CD4-positive, alpha-beta memory T cell (primary cell): ENCODE measurements around the gene CCDC106. TPM values are rescaled to one million over a fixed set of nuclear protein-coding genes. Genes with fewer than 3 reads are reported as not detected.
A peak's percentile ranks its signal among the peaks of the same experiment; 100 is the strongest.

Experiments used
- CTCF ChIA-PET: fragments of 350-600 bp; sonication (Branson Sonifier 250); formaldehyde crosslinking; loops from one replicate; lab custom pipeline; 2021; ENCODE audit warnings: inconsistent platforms; ENCODE audit not compliant: partially characterized antibody; lab: Charles Lee
- POLR2A ChIA-PET: fragments of 350-600 bp; sonication (Branson Sonifier 250); formaldehyde crosslinking; loops from one replicate; lab custom pipeline; 2021; ENCODE audit not compliant: partially characterized antibody; lab: Charles Lee
- DNase-seq, 5 donors: peaks; one replicate each; pipeline versions ENCODE4 v3.0.0 to v3.0.0-alpha.2; 2020 to 2022; ENCODE audit warnings: mixed read lengths in 1 of 5
- H3K27ac ChIP-seq: one replicate; pipeline ENCODE4 v1.7.0; 2013; ENCODE audit warnings: low read depth, low read length
- H3K27me3 ChIP-seq: 2 replicates; pipeline ENCODE4 v1.7.0; 2013; ENCODE audit warnings: mild to moderate bottlenecking, low read length, moderate library complexity; ENCODE audit not compliant: insufficient read depth
- H3K36me3 ChIP-seq: 2 replicates; pipeline ENCODE4 v1.7.0; 2013; ENCODE audit warnings: mild to moderate bottlenecking, low read length, moderate library complexity; ENCODE audit not compliant: insufficient read depth
- H3K4me1 ChIP-seq: 2 replicates; pipeline ENCODE4 v1.7.0; 2013; ENCODE audit warnings: mild to moderate bottlenecking, low read length, moderate library complexity; ENCODE audit not compliant: insufficient read depth
- H3K4me3 ChIP-seq, 2 donors: one replicate each; pipeline ENCODE4 v1.7.0; 2013; ENCODE audit warnings: low read length in 2 of 2, mild to moderate bottlenecking in 1 of 2
- H3K9me3 ChIP-seq, 2 donors: one replicate each; pipeline ENCODE4 v1.7.0; 2013; ENCODE audit warnings: low read length in 2 of 2, control low read depth in 1 of 2; ENCODE audit not compliant: control insufficient read depth in 1 of 2
- H3K27ac Mint-ChIP-seq, 7 donors: one replicate each; pipeline ENCODE4 v1.8.0; 2020 to 2021; ENCODE audit warnings: mixed read lengths in 7 of 7, mild to moderate bottlenecking in 6 of 7, inconsistent platforms in 3 of 7, moderate library complexity in 3 of 7
- H3K27me3 Mint-ChIP-seq, 2 donors: one replicate each; pipeline ENCODE4 v1.8.0; 2020 to 2021; ENCODE audit warnings: mixed read lengths in 2 of 2
- H3K36me3 Mint-ChIP-seq, 2 donors: one replicate each; pipeline ENCODE4 v1.8.0; 2020 to 2021; ENCODE audit warnings: mixed read lengths in 2 of 2, inconsistent platforms in 1 of 2, mild to moderate bottlenecking in 1 of 2
- H3K4me1 Mint-ChIP-seq, 4 donors: one replicate each; pipeline ENCODE4 v1.8.0; 2020 to 2021; ENCODE audit warnings: mixed read lengths in 4 of 4, mild to moderate bottlenecking in 1 of 4
- H3K4me3 Mint-ChIP-seq, 8 donors: one replicate each; pipeline ENCODE4 v1.8.0; 2020 to 2021; ENCODE audit warnings: mixed read lengths in 8 of 8, mild to moderate bottlenecking in 7 of 8, moderate library complexity in 6 of 8, inconsistent platforms in 3 of 8
- H3K9me3 Mint-ChIP-seq, 8 donors: one replicate each; pipeline ENCODE4 v1.8.0; 2020 to 2021; ENCODE audit warnings: mixed read lengths in 8 of 8, mild to moderate bottlenecking in 5 of 8, inconsistent platforms in 3 of 8, moderate library complexity in 1 of 8
- intact Hi-C: fragments of 100-400 bp; cut with micrococcal nuclease; formaldehyde crosslinking; loops from one replicate; pipeline ENCODE4 v1.15.1; 2023
- polyA plus RNA-seq, 2 donors: library from polyadenylated mRNA; unstranded; fragments of 300-500 nt; fragmentation: Illumina TruSeq; gene quantifications; one replicate each; pipeline ENCODE4 v1.2.3, GENCODE V29; 2021
- total RNA-seq, 2 experiments: library from RNA; stranded (reverse); gene quantifications; one replicate each; pipeline ENCODE4 v1.2.3, GENCODE V29; 2021

Gene CCDC106
- total and polyA plus RNA-seq, 4 experiments from 2014 or later, result 0.47 to 1.5 (median 0.94) TPM

DNA sequence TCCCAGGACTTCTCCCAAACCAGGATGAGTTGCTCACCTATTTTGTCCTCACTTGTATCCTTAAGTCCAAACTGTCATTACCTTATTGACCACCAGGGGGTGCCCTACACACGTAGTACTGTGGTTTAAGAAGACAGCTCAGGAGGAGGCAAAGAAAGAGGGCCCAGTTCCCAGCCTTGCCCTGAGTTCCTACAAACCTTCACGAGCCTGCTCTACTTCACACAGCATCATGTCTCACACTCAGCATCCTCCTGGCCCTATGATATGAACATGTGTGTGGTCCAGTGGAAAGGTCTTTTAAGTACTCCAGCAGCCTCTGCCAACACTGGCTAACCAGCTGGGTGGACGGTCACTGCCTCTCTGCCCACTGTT, 15.6 kb upstream of the CCDC106 start:
- Mint-ChIP-seq H3K9me3 (peaks cover 0 to 4% (median 0%) of the 10 kb centered on the region in 8 donors), H3K36me3 (peaks cover 4 to 19% of the 10 kb centered on the region in 2 donors), H3K4me1 (peaks cover 30 to 55% (median 43%) of the 10 kb centered on the region in 4 donors), H3K4me3 (peak overlapping the region; percentile 4 to 68 (median 52)), H3K27ac (peak overlapping the region; percentile 69 to 98 (median 91)), H3K27me3 (no peaks in the 10 kb centered on the region)
- Histone ChIP-seq H3K36me3 (no peaks in the 10 kb centered on the region), H3K4me1 (peaks cover 41% of the 10 kb centered on the region), H3K4me3 (no peak overlapping the region), H3K27me3 (no peaks in the 10 kb centered on the region), H3K9me3 (no peaks in the 10 kb centered on the region), H3K27ac (no peak overlapping the region)
- intact Hi-C loops, result loop anchor here (1.0 to 10.0 kb wide), 5 partner anchors 8 to 435 kb away; partner anchors contain the start of genes PPP6R1 and ZNF784
- POLR2A ChIA-PET, result interaction anchor here (0.5 to 9.9 kb wide), 15 partner anchors 8 to 442 kb away, joined by 3 to 91 read pairs (median 5); partner anchors contain the start of genes FIZ1, U2AF2, ZNF524 and ZNF581
- CTCF ChIA-PET, result interaction anchor here (0.8 to 7.6 kb wide), 27 partner anchors 9 to 569 kb away, joined by 3 to 165 read pairs (median 10); partner anchors contain the start of genes FIZ1, ISOC2, RDH13 and TMEM238
- peak; percentile 85 to 95 (median 88) for DNase-seq

DNA sequence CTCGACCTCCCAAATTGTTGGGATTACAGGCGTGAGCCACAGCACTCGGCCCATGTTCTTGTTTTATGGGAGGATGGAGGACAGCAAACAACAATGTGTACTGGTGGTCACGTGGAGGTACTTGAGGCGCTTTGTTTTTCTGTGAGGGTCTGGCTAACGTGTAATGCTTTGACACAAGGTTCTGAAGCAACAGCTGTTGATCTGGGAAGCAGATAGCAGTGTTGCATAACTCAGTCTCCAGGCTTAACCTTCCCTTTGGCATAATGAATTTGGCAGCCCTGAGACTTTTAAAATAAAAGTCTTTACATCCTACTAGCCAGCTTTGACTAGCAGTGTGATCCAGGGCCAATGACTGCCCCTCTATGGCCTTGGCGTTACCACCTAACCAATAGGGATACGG, 14.2 kb upstream of the CCDC106 start:
- peak overlapping the region; percentile 9 to 20 for H3K4me3 ChIP-seq
- Mint-ChIP-seq H3K4me3 (peak overlapping the region in 2 of 8 donors; percentile 98 to 100), H3K36me3 (peaks cover 10 to 24% of the 10 kb centered on the region in 2 donors), H3K27ac (peak overlapping the region in 2 of 7 donors; percentile 98 to 100), H3K4me1 (peaks cover 38 to 63% (median 49%) of the 10 kb centered on the region in 4 donors), H3K27me3 (no peaks in the 10 kb centered on the region), H3K9me3 (peaks cover 0 to 4% (median 0%) of the 10 kb centered on the region in 8 donors)
- CTCF ChIA-PET, result interaction anchor here (0.7 to 7.6 kb wide), 21 partner anchors 9 to 545 kb away, joined by 3 to 165 read pairs (median 11); partner anchors contain the start of genes FIZ1, ISOC2, U2AF2 and ZNF524
- no peaks in the 10 kb centered on the region for H3K36me3 ChIP-seq
- intact Hi-C loops, result loop anchor here (1.0 to 10.0 kb wide), 4 partner anchors 41 to 433 kb away; partner anchors contain the start of genes EPN1, PPP6R1 and ZNF579
- peaks cover 48% of the 10 kb centered on the region for H3K4me1 ChIP-seq
- H3K27ac ChIP-seq, result peak overlapping the region; percentile 100
- POLR2A ChIA-PET, result interaction anchor here (1.2 to 9.9 kb wide), 11 partner anchors 8 to 547 kb away, joined by 3 to 91 read pairs (median 11); partner anchors contain the start of genes CCDC106, FIZ1, U2AF2 and UBE2S
- H3K27me3 ChIP-seq, result no peaks in the 10 kb centered on the region
- H3K9me3 ChIP-seq, result no peaks in the 10 kb centered on the region
- peak in 1 of 5 donors; percentile 13 for DNase-seq

DNA sequence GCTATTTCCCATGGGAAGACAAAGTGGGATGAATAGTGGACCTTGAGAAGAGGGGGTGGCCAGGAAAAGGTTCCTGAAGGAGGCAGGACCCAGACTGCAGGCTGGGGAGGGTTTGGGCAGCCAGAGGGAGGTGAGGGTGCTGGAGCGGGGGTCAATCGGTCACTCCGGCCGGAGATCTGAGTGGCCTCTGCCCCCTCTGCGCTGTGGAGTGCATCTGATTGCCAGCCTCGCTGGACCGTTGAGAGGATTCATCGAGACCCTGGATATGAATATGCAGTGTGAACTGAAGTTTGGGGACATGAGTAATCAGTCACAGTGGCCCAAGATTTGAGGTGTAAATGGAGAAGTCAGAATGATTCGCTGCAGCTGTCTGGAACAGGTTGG, 12.7 kb upstream of the CCDC106 start:
- Mint-ChIP-seq H3K27me3 (no peaks in the 10 kb centered on the region), H3K36me3 (peaks cover 14 to 28% of the 10 kb centered on the region in 2 donors), H3K4me3 (peak overlapping the region; percentile 96 to 100 (median 100)), H3K9me3 (peaks cover 0 to 4% (median 0%) of the 10 kb centered on the region in 8 donors), H3K4me1 (peaks cover 46 to 74% (median 58%) of the 10 kb centered on the region in 4 donors), H3K27ac (peak overlapping the region; percentile 98 to 100 (median 100))
- ChIA-PET POLR2A (interaction anchor here (0.6 to 9.9 kb wide), 17 partner anchors 8 to 518 kb away, joined by 3 to 91 read pairs (median 6); partner anchors contain the start of genes CCDC106, FIZ1, ISOC2 and PPP1R12C), CTCF (interaction anchor here (1.1 to 7.6 kb wide), 5 partner anchors 10 to 131 kb away, joined by 3 to 165 read pairs (median 6); no protein-coding TSS in a partner anchor)
- peak in 1 of 5 donors; percentile 57 for DNase-seq
- Histone ChIP-seq H3K9me3 (no peaks in the 10 kb centered on the region), H3K27ac (peak overlapping the region; percentile 100), H3K27me3 (no peaks in the 10 kb centered on the region), H3K36me3 (no peaks in the 10 kb centered on the region), H3K4me3 (peak overlapping the region; percentile 86 to 99), H3K4me1 (peaks cover 55% of the 10 kb centered on the region)
- intact Hi-C loops, result loop anchor here (1.0 to 10.0 kb wide), 2 partner anchors 8 to 381 kb away; partner anchors contain the start of genes PPP6R1 and ZNF581

DNA sequence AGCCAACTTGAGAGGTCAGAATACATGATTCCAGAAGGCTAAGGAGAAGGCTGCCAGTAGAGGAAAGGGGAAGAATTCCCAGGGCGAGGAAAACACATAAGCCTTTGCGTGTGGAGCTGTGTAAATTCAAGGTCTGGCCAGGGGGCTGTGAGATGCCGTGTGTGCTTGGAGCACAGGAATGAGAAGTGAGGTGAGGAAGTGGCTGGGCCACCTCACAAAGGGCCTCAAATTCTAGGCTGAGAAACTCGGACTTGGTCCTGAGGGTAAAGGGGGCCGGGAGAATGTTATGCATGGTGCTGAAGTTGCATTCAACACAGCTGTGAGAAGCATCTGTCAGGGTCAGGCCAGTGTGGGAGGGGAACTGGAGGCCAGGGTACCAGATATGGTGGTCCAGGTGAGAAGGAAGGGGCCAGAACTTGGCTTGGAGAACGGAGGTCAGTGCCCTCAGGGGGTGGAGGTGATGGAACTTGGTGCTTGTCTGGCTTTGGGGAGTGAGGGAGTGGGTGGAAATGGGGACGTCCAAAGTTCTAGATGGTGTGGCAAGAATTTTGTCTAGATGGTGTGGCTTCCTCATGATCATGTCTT, 12.1 kb upstream of the CCDC106 start:
- H3K36me3 Mint-ChIP-seq, result peaks cover 14 to 28% of the 10 kb centered on the region in 2 donors
- peak overlapping the region; percentile 86 to 99 for H3K4me3 ChIP-seq

DNA sequence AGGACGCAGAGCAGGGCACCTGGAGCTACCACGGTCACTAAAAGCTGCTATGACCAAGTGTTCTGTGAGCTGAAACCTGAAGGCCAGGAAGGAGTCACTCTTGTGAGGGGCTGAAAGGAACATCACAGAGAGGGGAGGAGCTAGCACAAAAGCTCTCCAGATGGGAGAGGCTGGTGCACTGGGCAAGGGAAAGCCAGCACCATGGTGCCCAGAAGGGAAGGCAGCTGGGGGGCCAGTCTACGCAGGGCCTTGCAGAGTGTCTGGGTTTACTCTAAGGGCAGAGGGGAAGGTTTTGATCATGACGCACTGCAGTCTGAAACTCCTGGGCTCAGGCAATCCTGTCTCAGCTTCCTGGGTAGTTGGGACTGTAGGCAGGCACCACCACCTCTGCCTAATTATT, 11.3 kb upstream of the CCDC106 start:
- peak overlapping the region; percentile 98 to 100 (median 100) for H3K27ac Mint-ChIP-seq
- peak in 1 of 5 donors; percentile 5 for DNase-seq
- peak overlapping the region; percentile 96 to 100 (median 100) for H3K4me3 Mint-ChIP-seq
- no peaks in the 10 kb centered on the region for H3K27me3 ChIP-seq
- intact Hi-C loops, result loop anchor here (10.0 kb wide), 1 partner anchor 382 kb away; the partner anchor contains the start of gene PPP6R1
- no peaks in the 10 kb centered on the region for H3K36me3 ChIP-seq
- peaks cover 60% of the 10 kb centered on the region for H3K4me1 ChIP-seq
- H3K27me3 Mint-ChIP-seq, result no peaks in the 10 kb centered on the region
- H3K9me3 Mint-ChIP-seq, result peaks cover 0 to 4% (median 0%) of the 10 kb centered on the region in 8 donors
- POLR2A ChIA-PET, result interaction anchor here (0.7 to 9.9 kb wide), 9 partner anchors 11 to 160 kb away, joined by 3 to 91 read pairs (median 9); partner anchors contain the start of genes CCDC106, FIZ1, U2AF2 and ZNF524
- H3K9me3 ChIP-seq, result no peaks in the 10 kb centered on the region
- H3K36me3 Mint-ChIP-seq, result peaks cover 14 to 28% of the 10 kb centered on the region in 2 donors
- CTCF ChIA-PET, result interaction anchor here (0.7 to 3.8 kb wide), 7 partner anchors 10 to 169 kb away, joined by 3 to 17 read pairs (median 5); partner anchors contain the start of genes ZNF784 and ZNF865
- H3K27ac ChIP-seq, result peak overlapping the region; percentile 100
- H3K4me1 Mint-ChIP-seq, result peaks cover 50 to 79% (median 61%) of the 10 kb centered on the region in 4 donors
- H3K4me3 ChIP-seq, result no peak overlapping the region

More for the DNA sequence above, 12.1 kb upstream of the CCDC106 start:
- ChIA-PET CTCF (interaction anchor here (1.1 to 3.8 kb wide), 6 partner anchors 10 to 169 kb away, joined by 4 to 17 read pairs (median 8); no protein-coding TSS in a partner anchor), POLR2A (interaction anchor here (1.0 to 9.9 kb wide), 13 partner anchors 10 to 518 kb away, joined by 3 to 91 read pairs (median 5); partner anchors contain the start of genes CCDC106, FIZ1, PPP1R12C and PPP6R1)
- Mint-ChIP-seq H3K4me3 (peak overlapping the region; percentile 96 to 100 (median 100)), H3K9me3 (peaks cover 0 to 4% (median 0%) of the 10 kb centered on the region in 8 donors), H3K27me3 (no peaks in the 10 kb centered on the region), H3K27ac (peak overlapping the region; percentile 98 to 100 (median 100)), H3K4me1 (peaks cover 48 to 77% (median 60%) of the 10 kb centered on the region in 4 donors)
- peak in 1 of 5 donors; percentile 20 for DNase-seq
- H3K36me3 ChIP-seq, result no peaks in the 10 kb centered on the region
- no peaks in the 10 kb centered on the region for H3K9me3 ChIP-seq
- intact Hi-C loops, result loop anchor here (1.0 to 10.0 kb wide), 2 partner anchors 7 to 381 kb away; partner anchors contain the start of genes PPP6R1 and ZNF581
- peak overlapping the region; percentile 100 for H3K27ac ChIP-seq
- H3K27me3 ChIP-seq, result no peaks in the 10 kb centered on the region
- H3K4me1 ChIP-seq, result peaks cover 59% of the 10 kb centered on the region

DNA sequence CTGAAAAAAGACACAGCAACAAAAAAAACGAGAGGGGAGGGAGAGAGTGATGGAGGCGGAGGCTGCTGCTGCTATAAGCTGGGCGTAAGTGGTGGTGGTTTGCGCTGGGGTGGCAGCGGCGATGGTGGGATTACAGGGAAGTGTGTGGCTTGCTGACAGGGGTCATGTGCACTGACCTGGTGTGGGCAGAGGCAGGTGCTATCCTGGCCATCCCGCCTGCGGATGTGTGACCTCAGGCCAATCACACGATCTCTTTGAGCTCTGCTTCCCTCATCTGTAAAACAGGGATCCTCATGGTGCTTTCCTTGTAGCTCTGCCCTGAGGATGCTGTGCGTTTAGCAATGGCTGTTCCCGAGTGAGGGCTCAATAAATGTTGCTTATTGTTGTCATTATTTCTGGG, 10.5 kb upstream of the CCDC106 start:
- H3K27me3 Mint-ChIP-seq, result no peaks in the 10 kb centered on the region
- ChIA-PET CTCF (interaction anchor here (0.8 to 3.8 kb wide), 9 partner anchors 9 to 170 kb away, joined by 3 to 17 read pairs (median 4); partner anchors contain the start of gene ZNF865), POLR2A (interaction anchor here (0.7 to 9.9 kb wide), 8 partner anchors 10 to 161 kb away, joined by 3 to 91 read pairs (median 9); partner anchors contain the start of genes CCDC106, FIZ1, U2AF2 and ZNF524)
- peaks cover 14 to 28% of the 10 kb centered on the region in 2 donors for H3K36me3 Mint-ChIP-seq
- Histone ChIP-seq H3K27ac (no peak overlapping the region), H3K4me3 (no peak overlapping the region), H3K27me3 (no peaks in the 10 kb centered on the region), H3K9me3 (no peaks in the 10 kb centered on the region), H3K4me1 (peaks cover 59% of the 10 kb centered on the region), H3K36me3 (no peaks in the 10 kb centered on the region)
- intact Hi-C loops, result loop anchor here (10.0 kb wide), 1 partner anchor 383 kb away; the partner anchor contains the start of gene PPP6R1
- peak in 1 of 5 donors; percentile 16 for DNase-seq
- H3K4me3 Mint-ChIP-seq, result peak overlapping the region in 7 of 8 donors; percentile 52 to 100 (median 72)
- H3K4me1 Mint-ChIP-seq, result peaks cover 47 to 76% (median 59%) of the 10 kb centered on the region in 4 donors
- peak overlapping the region in 6 of 7 donors; percentile 11 to 100 (median 68) for H3K27ac Mint-ChIP-seq
- peaks cover 0 to 4% (median 0%) of the 10 kb centered on the region in 8 donors for H3K9me3 Mint-ChIP-seq
